BE2C (cell line): ENCODE measurements around the gene PDLIM7.
A peak's percentile ranks its signal among the peaks of the same experiment; 100 is the strongest.

Experiments used
- DNase-seq: peaks from one replicate; pipeline ENCODE4 v3.0.0-alpha.2; 2020
- H3K27me3 ChIP-seq: fragments of 250-450 bp; sonication (Bioruptor Pico); 2 replicates; pipeline ENCODE4 v1.5.1; 2020; ENCODE audit warnings: mild to moderate bottlenecking
- H3K36me3 ChIP-seq: fragments of 250-450 bp; sonication (Bioruptor Pico); 2 replicates; pipeline ENCODE4 v1.5.1; 2020; ENCODE audit warnings: mild to moderate bottlenecking
- H3K4me1 ChIP-seq: fragments of 250-450 bp; sonication (Bioruptor Pico); 2 replicates; pipeline ENCODE4 v1.5.1; 2020
- H3K4me3 ChIP-seq: 2 replicates; pipeline ENCODE4 v1.5.1; 2011; ENCODE audit warnings: low read depth, low read length
- H3K9me3 ChIP-seq: fragments of 250-450 bp; sonication (Bioruptor Pico); 2 replicates; pipeline ENCODE4 v1.5.1; 2020
- CTCF ChIP-seq: IDR thresholded peaks from 2 replicates; pipeline ENCODE4 v1.5.1; 2012; ENCODE audit warnings: mild to moderate bottlenecking, low read depth, low read length

The PDLIM7 gene

GRCh38 chr5:177457852-177458681, 39.3 kb downstream of the PDLIM7 start:
- no peak for TF ChIP-seq CTCF
- H3K4me3 ChIP-seq: no peak overlapping the region
- no peaks in the 10 kb centered on the region for H3K9me3 ChIP-seq
- H3K4me1 ChIP-seq: peaks cover 30% of the 10 kb centered on the region
- DNase-seq: no peak
- H3K27me3 ChIP-seq: no peaks in the 10 kb centered on the region
- H3K36me3 ChIP-seq: peaks cover 41% of the 10 kb centered on the region

- peak; percentile 68 for TF ChIP-seq CTCF
These were observed 40.2 kb downstream of the PDLIM7 start for GRCh38 chr5:177456976-177457851.

GRCh38 chr5:177456591-177456964, 40.8 kb downstream of the PDLIM7 start:
- no peak for DNase-seq
- peaks cover 38% of the 10 kb centered on the region for H3K36me3 ChIP-seq
- no peak overlapping the region; the same call in 1 of the 2 replicates for H3K4me3 ChIP-seq
- H3K9me3 ChIP-seq: no peaks in the 10 kb centered on the region
- peaks cover 30% of the 10 kb centered on the region for H3K4me1 ChIP-seq
- no peaks in the 10 kb centered on the region for H3K27me3 ChIP-seq
- TF ChIP-seq CTCF: no peak

More at GRCh38 chr5:177456976-177457851, 40.2 kb downstream of the PDLIM7 start:
- no peaks in the 10 kb centered on the region for H3K27me3 ChIP-seq
- peaks cover 41% of the 10 kb centered on the region for H3K36me3 ChIP-seq
- no peak overlapping the region; the same call in 1 of the 2 replicates for H3K4me3 ChIP-seq
- peak; percentile 97 for DNase-seq
- H3K9me3 ChIP-seq: no peaks in the 10 kb centered on the region
- peaks cover 30% of the 10 kb centered on the region for H3K4me1 ChIP-seq

GRCh38 chr5:177455661-177456590, 41.5 kb downstream of the PDLIM7 start:
- peaks cover 30% of the 10 kb centered on the region for H3K4me1 ChIP-seq
- peak; percentile 89 for TF ChIP-seq CTCF
- peak; percentile 96 for DNase-seq
- H3K27me3 ChIP-seq: no peaks in the 10 kb centered on the region
- H3K36me3 ChIP-seq: peaks cover 36% of the 10 kb centered on the region
- H3K9me3 ChIP-seq: no peaks in the 10 kb centered on the region
- peak overlapping the region; percentile 73 for H3K4me3 ChIP-seq

GRCh38 chr5:177455036-177455660, 42.3 kb downstream of the PDLIM7 start:
- Histone ChIP-seq H3K36me3 (peaks cover 35% of the 10 kb centered on the region), H3K4me1 (peaks cover 30% of the 10 kb centered on the region), H3K27me3 (no peaks in the 10 kb centered on the region), H3K9me3 (no peaks in the 10 kb centered on the region), H3K4me3 (peak overlapping the region; percentile 73)
- TF ChIP-seq CTCF: peak; percentile 62
- DNase-seq: peak; percentile 90
